Right renal cortex interstitium (tissue), 3 donors: ENCODE results near the gene CRADD. TPM values are rescaled to one million over a fixed set of nuclear protein-coding genes. Genes with fewer than 3 reads are reported as not detected.

Experiments used
- DNase-seq, 3 donors: peaks; one replicate each; pipeline ENCODE4 v3.0.0-alpha.2; 2013; ENCODE audit warnings: low read depth in 3 of 3, low spot score in 2 of 3
- polyA plus RNA-seq, 3 donors: library from polyadenylated mRNA; unstranded; fragments of 120-200 nt; gene quantifications; one replicate each; pipeline ENCODE4 v1.2.1, GENCODE V29; 2013; ENCODE audit not compliant: insufficient read length in 3 of 3

Gene CRADD
- polyA plus RNA-seq, 3 donors = 11.6 to 14.8 (median 13.1) TPM

DNA sequence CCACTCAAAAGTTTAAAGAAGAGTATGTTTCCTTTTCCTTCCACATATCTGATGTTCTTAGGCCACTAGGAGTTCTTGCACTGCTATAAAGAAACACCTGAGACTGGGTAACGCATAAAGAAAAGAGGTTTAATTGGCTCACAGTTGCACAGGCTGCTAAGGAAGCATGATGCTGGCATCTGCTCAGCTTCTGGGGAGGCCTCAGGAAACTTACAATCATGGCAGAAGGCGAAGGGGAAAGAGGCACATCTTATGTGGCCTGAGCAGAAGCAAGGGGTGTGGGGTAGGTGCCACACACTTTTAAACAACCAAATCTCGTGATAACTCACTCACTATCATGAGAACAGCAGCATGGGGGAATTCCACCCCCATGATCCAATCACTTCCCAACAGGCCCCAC, 7.7 kb upstream of the CRADD start:
- no peak for DNase-seq

DNA sequence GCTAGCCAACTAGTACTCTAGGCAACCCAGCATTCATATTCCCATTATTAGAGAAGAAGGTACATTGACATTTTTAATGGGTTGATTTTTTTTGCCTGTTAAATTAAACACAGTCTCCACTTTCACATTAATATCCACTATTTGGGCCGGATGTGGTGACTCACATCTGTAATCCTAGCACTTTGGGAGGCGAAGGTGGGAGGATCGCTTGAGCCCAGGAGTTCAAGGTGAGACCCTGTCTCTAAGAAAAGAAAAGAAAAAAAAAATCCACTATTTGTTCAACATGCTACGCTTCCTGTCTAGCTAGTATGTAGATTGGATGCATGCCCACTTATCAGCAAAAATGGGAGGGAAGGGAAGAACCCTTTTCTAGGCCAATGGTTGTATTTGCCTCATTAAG, 7.1 kb upstream of the CRADD start:
- no peak for DNase-seq

DNA sequence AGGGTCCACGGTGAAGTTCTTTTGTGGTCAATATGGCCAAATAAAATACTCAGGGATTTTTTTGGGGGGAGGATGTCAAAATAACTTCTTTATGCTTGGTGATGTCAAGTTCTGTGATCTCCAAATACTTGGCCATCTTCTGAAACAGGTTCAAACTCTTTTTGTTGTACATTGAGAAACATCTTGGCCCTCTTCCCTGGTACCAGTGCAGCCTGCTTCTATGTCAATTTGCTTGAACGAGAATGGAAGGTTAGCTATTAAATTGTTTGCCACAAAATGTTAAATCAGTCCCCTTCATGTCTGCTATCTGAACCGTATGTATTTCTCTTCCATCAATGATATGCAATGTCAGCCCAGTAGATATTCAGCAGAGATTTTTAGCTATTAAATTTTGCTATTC, 6.1 kb upstream of the CRADD start:
- no peak for DNase-seq

DNA sequence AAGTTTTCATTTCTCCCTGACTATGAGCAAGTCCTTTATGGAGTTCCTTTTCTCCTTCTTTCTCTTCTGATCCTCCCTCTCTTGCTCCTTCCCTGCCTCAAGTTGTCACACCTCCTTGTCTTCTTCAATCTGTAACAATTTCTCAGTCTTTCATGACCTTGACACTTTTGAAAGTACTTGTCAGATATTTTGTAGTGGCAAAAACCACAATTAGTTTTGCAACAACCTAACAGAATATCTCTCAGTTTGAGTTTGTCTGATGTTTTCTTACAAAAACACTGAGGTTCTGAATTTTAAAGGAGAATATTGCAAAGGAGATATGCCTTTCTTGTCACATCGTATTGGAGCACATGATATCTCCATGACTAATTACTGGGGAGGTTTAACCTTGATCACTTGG, 4.1 kb upstream of the CRADD start:
- no peak for DNase-seq

DNA sequence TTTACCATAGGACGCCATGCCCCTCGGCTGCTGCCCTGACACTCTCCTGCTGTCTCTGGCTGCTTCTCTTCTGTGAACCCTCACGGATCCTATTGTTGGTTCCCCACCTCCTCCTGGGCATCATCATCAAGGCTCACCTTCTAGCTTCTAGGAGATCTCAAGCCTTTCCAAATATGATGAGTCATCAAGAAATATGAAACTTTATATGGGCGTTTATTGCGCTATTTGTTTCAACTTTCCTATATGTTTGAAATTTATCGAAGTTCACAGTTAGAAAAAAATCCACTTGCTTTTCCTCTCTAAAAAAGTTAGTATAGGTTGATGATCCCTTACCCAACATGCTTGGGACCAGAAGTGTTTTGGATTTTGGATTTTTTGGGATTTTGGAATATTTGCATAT, 2.8 kb upstream of the CRADD start:
- no peak for DNase-seq

DNA sequence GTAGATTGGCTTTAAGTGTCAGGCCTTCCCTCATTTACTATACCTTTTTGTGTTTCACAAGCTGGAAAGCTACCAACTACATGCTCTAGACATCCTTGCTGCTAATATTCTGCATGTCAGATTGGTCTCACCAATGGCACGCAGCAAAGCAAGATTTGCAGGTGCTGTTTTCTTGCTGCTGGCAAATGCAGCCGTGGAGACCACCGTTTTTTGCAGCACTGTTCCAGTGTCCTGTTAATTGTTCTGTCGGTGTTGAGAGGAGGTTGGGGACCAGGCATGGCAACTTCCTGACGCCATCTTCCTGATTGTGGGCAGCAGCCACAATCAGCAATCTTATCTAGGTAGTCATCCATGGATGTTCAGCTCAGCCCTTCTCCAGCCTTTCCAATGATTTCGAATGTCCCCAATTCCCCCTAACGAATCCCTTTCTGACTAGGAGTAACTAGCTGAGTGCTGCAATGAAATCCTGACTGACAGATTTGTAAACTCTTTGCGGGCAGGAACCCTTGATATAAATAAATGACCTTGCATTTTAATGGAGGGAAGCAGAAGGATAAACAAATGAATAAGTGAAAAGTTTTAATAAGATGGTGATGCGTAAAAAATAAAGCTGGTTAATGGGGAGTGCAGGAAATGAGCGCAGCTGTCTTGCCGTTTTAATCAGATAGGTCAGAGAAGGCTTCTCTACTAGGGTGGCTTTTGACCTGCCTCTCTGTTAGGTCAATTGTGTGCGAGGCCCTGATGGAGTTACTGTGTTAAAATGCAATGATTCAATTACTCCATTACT, 574 bp upstream of the CRADD start:
- DNase-seq = no peak

DNA sequence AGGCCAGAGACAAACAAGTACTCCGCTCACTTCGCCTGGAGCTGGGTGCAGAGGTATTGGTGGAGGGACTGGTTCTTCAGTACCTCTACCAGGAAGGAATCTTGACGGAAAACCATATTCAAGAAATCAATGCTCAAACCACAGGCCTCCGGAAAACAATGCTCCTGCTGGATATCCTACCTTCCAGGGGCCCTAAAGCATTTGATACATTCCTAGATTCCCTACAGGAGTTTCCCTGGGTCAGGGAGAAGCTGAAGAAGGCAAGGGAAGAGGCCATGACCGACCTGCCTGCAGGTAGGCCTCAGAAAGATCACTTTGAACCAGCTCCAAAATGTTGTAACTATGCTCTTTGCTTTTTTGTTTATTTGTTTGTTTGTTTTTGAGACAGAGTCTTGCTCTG, 1.6 kb downstream of the CRADD start:
- DNase-seq = no peak

DNA sequence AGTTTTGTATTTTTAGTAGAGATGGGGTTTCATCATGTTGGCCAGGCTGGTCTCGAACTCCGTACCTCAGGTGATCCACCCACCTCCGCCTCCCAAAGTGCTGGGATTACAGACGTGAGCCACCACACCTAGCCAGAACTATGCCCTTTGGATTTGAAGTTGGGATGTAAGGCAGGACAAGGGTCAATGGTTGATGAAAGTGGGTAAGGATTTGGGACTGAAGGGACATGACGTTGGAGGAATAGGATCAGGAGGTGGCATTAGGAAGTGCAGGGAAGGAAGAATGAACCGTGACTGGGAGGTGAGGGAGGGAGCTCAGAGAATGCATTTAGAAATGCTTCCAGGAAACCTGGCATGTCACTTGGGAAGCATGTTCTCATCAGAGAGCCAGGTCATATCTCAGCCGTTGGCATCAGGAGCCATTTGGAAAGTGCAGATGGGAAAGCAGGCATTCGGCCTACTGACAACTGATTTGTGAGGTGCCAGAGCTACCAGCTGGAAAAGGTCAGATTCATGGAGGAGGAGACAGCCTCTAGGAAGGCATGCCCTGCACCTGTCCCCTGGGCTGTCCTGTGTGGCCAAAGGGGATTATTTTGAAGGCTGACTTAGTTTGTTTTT, 2.2 kb downstream of the CRADD start:
- DNase-seq = no peak

DNA sequence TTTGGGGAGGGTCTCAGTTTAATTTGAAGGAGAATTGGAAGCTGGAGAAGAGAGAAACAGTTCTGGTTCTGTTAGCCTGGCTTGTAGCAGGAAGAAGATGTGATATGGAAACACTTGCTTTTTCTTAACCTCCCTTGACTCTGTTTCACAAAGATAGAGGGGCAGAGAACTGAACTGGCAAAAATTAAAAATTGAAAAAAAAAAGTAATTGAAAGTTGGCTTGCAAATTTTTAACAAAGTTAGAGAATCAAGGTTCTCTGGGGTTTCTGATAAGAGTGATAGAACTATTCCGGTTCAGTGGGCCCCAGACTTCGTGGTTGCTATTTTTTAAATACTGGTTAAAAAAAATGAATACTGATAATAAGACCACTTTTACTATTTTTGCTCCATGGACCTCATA, 2.8 kb downstream of the CRADD start:
- DNase-seq = no peak

DNA sequence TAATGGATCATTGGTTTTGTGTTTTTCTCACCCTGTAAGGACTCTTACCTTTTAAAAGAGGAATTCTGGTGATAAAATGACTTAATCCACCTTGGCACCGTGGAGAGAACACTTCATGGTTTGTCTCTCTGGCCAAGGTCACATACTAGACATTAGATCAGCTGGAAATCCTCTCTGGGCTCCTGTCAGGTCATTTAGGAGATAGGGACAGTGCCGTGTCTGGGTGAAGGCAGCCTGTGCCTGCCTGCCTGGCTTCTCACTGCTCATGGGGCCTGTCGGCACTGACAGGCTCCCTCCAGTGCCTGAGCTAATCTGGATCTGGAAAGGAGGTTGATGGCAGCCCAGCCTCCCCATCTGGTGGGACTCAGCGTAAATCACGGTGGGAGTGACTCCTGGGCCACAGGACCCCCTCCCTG, 5.7 kb downstream of the CRADD start:
- DNase-seq = no peak

DNA sequence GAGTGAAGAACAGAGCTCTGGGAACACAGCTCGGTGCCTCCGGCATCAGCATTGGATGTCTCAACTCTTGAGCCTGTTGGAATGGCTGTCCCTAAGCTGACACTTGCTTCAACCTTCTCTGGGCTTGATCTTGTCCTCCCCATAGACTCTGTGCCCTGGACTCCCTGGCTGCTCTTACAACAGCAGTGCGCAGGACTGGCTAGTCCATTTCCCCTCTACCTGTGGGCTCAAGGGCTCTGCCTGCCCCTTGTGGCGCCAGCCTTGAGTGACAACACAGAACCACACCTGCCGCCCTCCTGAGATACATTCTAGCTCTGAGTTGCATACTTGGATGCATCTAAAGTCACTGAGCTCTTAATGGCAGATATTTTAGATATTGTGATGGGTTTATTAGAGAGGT, 6.2 kb downstream of the CRADD start:
- DNase-seq = no peak

DNA sequence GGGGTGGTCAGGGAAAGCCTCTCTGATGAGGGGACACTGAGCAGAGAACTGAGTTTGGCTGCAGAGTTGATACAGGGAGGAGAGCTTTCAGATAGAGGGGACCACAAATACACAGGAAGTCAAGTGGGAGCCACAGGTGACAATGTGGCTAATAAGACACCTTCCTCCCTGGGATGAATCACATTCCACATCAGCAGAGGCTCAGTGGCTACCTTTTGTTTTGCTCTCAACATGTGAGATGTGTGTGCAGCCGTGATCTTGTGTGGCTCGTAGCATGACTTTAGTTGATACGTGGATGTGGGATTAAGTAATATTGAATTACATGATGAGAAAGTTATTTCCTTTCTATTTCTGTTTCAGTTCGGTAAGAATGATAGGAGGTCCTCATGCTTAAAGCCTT, 7.5 kb downstream of the CRADD start:
- DNase-seq = no peak

DNA sequence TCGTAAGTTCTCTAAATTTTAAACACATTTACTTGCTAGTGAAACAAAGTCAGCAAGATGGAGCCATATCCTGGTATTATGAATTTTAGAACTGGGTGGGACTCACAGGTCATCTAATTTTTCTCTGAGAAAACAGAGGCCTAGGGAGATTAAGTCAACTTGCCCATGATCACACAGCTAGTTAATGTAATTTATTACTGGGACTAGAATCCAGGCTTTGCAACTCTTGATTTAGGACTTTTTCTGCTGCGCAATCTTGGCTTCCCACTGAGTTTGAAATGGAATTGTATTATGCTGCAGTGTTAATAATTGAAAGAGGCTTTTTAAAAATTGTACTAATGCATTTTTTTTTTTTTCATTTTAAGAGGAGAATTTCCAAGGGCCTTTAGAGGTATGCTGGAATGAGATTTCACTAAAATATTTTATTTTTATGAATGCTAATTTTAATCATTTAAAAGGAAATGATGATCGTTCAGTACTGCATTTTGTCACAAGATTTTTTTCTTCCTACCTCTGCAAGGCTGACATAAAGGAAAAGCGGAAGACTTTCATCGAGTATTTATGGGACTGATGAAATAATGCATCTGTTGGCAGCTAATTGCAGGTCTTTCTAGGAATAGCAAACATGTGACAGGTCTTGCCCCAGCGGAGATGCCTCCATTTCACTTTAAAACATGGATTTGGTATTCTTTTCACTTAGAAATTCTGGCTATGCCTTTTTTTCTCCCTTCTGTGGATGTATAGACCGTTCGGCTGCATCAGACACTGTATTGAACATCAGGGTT, 9.6 kb downstream of the CRADD start:
- no peak for DNase-seq

DNA sequence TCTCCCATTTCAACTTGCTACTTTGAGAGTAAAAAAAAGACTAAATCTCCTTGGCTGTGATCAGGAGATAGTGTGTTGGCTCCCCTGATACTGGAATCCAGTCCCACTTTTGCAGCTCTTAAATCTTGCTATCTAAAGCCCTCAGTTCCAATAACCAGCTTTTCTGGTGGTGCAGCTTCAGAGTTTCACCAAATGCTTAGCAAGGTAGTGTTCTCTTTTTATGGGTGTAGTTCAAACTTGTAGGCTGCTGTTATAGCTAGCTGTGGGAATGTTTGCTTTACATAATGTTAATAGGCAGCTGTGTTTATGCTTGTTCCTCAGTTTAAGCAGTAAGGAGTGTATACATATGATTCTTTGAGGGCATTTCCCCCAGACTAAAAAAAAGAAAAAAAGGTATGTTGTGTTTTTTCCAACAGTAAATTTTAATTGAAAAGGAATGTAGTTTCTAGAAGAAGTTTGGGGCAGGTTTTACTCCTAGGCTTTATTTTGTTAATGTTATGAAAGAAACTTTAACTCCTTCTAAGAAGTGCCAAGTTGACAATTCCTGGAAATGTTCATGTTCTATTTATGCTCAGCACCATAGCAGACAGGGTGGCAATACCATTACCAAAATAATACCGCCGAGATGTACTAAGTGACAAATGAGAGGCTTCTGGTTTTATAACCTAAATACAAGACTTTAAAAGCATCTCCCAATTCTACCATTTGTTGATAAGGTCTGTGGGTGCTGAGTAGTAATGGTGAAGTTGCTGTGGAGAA, 12.1 kb downstream of the CRADD start:
- DNase-seq = no peak

DNA sequence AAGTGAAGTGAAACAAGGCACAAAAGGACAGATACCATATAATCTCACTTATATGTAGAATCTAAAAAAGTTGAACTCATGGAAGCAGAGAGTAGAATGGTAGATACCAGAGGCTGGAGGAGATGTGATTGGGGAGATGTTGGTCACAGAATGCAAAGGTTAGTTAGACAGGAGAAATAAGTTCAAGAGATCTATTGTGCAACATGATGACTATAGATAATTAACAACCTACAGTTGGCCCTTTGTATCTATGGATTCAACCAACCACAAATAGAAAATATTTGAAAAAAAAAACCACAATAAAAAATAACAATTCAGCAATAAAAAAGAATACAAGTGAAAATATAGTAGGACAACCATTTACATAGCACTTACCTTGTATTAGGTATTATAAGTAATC, 19.3 kb downstream of the CRADD start:
- no peak for DNase-seq

DNA sequence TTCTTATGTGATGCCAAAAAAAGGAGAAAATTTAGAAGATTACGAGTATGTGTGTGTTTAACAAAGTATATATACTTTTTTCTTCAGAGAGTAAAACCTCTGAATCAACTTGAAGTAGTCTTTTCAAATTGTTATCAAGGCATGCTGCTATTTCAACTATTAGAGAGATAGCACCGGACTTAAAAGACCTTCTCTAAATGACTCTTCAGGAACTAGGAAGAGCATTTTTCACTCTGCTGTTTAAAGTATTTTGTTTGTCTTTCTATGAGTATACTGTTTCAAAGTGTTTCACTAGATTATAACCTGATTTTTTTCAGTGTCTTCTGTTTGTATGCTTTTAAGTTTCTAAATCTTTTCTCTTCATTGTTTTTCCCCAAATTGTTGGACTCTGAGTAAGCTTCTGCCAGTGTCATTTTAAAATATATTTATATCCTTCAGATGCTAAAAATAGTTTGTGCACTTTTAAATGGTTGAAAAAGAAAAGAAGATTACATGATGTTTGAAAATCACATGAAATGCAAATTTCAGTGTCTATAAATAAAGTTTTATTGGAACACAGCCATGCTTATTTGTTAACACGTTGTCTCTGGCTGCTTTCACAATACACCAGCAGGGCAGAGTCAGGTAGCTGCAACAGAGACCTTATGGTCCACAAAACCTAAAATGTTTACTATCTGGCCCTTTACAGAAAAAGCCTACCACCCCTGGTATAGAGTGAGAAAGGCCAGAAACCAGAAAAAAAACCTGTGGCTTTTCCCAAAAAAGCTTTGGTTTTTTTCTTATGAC, 21.3 kb downstream of the CRADD start:
- DNase-seq = no peak

DNA sequence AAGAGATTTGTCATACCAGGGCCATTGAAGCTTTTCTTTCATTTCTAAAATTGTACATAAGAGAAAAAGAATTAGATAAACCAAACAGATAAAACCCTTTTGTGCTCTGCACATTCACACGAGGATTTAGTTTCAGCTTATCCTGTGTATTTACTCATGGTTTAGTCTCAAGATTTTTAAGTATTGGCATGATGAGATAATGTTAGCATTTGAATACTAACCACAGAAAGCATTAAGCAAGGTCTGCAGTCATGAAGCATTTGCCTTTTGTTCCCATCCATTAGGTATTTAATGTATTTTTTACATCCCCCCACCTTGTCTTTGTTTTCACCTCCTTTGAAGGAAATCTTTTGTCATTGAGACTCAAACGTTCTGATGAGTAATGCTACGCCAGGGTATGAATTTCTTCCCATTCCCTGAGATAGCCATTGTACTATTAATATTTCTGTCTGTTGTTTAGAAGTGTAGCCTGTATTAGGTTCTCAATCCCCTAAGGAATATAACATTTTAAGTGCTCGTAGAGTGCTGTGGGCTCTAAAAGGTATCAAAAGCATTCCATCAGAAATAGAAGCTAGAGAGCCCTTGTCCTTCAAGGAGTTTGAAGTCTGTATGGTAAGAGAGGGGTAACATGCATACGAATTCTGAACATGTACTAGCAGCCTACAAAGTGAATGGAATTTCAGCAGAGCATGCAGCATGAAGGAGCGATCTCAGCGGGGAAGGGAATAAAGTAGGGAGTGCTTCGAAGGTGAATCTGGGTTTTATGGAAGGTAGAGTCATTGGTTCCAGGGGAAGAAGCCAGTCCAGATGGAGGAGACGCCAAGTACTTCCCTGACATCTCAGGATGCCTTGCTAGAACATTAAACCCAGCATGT, 22.3 kb downstream of the CRADD start:
- no peak for DNase-seq

DNA sequence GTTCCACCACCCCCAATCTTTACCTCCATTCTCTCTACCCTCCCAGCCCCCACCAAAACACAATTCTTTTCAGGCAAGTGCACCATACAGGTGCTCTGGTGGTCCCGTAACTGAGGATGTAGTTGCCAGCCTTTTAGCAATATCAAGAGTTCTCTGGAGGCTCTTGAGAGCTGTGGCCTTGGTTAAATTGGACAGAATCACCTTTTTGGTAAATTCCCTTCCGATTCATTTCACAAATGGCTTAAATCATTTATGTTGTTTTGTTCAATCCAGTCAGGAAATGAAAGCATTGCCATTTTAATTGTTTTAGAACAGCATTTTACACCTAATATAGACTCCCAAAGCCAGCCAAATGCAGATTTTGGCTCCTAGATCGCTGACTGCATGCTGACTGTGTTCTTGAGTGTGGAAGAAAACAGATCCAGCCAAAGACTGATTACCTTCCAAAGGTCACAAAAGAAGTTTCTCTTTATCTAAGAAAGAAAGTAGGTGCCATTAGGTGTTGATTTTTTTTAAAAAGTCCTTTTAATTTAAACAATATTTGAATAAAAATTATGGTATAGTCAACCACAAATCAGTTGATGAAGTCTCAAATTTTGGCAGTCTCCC, 25.6 kb downstream of the CRADD start:
- DNase-seq = no peak

DNA sequence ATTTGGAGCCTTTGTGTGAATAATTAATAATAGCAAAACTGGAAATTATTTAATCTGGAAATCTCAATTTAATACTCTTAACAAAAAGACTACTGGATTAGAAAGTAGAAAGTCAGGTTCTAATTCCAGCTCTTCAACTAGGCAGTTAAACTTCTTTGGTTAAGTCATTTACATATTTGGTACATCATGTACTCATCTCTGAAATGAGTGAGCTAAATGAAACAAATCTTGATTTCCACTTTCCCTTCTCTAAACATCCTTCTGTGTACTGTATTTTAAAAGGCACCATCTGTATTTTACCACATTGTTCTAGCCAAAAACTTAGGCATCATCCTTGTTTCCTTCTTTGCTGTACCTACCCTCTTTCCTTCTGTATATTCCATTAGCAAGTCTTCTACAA, 26.9 kb downstream of the CRADD start:
- no peak for DNase-seq
